Coronary artery (tissue), 2 donors: ENCODE results near the gene TGFB1.

ENCODE experiments used
- DNase-seq: peaks from one replicate; pipeline ENCODE4 v3.0.0-alpha.2; 2017; ENCODE audit warnings: low spot score
- H3K27ac ChIP-seq, 2 donors: fragments of 200-600 bp; sonication (generic); one replicate each; pipeline ENCODE4 v1.5.1; 2016 to 2019
- H3K4me3 ChIP-seq: fragments of 200-600 bp; sonication (generic); 2 replicates; pipeline ENCODE4 v1.5.1; 2016; ENCODE audit warnings: mild to moderate bottlenecking, moderate library complexity
- TF ChIP-seq, protein P1 (sequence below): fragments of 200-600 bp; sonication (generic); IDR thresholded peaks from one replicate; pipeline ENCODE4 v1.5.1; 2019; ENCODE audit warnings: antibody characterized with exemption

TGFB1 gene

DNA sequence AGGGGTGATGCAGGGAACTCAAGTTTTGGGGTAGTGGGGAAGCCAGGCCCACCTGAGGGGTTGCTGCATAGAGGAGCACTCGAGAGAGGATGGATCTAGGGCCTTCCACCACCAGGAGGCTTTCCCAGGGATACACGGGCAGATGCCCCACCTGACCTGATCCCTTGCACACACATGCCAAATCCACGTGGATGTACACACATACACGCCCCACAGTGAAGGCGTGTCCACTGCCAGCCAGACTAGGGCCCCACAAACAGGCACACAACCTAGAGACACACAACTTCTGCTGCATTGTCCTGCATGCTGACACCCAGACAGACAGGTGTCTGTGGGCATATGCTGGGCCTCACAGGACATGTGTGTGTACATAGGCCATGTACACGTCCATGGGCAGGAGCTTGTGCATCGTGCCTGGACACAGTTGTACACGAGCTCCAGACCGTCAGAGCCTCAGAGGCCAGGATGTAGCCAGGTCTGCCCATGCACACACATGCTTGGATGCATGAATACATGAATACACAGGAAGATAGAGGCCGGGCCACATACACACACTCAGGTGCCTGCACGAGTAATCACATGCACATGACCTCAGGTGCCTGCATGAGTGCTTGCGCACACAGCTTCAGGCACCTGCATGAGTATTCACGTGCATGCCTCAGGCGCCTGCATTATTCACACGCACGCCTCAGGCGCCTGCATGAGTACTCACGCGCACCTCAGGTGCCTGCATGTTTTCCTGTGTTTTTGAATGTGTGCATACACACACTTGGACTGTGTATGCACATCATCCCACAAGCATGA lies 34.8 kb downstream of the TGFB1 start:
- DNase-seq, result no peak
- TF ChIP-seq, protein P1, sequence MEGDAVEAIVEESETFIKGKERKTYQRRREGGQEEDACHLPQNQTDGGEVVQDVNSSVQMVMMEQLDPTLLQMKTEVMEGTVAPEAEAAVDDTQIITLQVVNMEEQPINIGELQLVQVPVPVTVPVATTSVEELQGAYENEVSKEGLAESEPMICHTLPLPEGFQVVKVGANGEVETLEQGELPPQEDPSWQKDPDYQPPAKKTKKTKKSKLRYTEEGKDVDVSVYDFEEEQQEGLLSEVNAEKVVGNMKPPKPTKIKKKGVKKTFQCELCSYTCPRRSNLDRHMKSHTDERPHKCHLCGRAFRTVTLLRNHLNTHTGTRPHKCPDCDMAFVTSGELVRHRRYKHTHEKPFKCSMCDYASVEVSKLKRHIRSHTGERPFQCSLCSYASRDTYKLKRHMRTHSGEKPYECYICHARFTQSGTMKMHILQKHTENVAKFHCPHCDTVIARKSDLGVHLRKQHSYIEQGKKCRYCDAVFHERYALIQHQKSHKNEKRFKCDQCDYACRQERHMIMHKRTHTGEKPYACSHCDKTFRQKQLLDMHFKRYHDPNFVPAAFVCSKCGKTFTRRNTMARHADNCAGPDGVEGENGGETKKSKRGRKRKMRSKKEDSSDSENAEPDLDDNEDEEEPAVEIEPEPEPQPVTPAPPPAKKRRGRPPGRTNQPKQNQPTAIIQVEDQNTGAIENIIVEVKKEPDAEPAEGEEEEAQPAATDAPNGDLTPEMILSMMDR, result no peak
- Histone ChIP-seq H3K27ac (no peak overlapping the region), H3K4me3 (no peak overlapping the region)

DNA sequence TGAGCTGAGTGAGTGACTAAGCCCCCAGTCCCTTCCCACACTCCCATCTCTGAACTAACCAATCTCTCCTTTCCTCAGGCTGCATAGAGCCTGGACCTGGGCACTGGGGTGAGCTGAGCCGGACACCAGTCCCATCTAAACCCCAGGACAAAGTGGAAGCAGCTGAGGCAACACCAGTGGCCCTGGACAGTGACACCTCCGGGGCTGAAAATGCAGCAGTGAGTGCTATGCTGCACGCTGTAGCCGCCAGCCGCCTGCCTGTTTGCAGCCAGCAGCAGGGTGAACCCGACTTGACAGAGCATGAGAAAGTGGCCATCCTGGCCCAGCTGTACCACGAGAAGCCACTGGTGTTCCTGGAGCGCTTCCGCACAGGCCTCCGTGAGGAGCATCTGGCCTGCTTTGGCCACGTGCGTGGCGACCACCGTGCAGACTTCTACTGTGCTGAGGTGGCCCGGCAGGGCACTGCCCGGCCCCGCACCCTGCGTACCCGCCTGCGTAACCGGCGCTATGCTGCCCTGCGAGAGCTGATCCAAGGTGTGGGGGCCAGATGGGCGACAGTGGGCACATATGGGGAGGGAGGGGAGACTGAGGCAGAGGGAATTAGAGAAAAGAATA lies 37.3 kb downstream of the TGFB1 start:
- Histone ChIP-seq H3K27ac (no peak overlapping the region), H3K4me3 (no peak overlapping the region)
- TF ChIP-seq, protein P1, result no peak
- DNase-seq, result no peak

DNA sequence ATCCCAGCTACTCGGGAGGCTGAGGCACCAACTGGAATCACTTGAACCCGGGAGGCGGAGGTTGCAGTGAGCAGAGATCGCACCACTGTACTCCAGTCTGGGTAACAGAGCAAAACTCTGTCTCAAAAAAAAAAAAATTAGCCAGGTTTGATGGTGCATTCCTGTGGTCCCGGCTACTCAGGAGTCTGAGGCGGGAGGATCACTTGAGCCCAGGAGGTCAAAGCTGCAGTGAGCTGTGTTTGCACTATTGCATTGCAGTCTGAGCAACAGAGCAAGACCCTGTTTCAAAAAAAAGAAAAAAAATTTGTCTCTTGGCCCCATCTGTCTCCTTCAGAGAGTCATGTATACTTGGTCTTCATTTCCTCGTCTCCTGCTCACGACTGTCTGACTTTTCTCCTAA lies 42.1 kb downstream of the TGFB1 start:
- TF ChIP-seq, protein P1, result no peak
- Histone ChIP-seq H3K4me3 (no peak overlapping the region), H3K27ac (no peak overlapping the region)
- DNase-seq, result no peak

DNA sequence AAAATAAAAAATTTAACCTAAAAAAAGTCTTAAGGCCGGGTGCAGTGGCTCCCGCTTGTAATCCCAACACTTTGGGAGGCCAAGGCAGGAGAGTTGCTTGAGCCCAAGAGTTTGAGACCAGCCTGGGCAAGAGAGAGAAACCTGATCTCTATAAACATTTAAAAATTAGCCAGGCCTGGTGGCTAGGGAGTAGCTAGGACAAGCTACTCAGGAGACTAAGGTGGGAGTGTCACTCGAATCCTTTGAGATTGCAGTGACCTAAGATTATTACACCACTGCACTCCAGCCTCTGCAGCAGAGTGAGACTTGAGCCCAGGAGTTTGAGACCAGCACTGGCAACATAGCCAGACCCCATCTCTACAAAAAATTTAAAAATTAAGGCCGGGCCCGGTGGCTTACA lies 42.6 kb downstream of the TGFB1 start:
- Histone ChIP-seq H3K27ac (peak overlapping the region in 1 of 2 donors; percentile 94), H3K4me3 (peak overlapping the region; percentile 81)
- TF ChIP-seq, protein P1, result no peak
- no peak for DNase-seq

DNA sequence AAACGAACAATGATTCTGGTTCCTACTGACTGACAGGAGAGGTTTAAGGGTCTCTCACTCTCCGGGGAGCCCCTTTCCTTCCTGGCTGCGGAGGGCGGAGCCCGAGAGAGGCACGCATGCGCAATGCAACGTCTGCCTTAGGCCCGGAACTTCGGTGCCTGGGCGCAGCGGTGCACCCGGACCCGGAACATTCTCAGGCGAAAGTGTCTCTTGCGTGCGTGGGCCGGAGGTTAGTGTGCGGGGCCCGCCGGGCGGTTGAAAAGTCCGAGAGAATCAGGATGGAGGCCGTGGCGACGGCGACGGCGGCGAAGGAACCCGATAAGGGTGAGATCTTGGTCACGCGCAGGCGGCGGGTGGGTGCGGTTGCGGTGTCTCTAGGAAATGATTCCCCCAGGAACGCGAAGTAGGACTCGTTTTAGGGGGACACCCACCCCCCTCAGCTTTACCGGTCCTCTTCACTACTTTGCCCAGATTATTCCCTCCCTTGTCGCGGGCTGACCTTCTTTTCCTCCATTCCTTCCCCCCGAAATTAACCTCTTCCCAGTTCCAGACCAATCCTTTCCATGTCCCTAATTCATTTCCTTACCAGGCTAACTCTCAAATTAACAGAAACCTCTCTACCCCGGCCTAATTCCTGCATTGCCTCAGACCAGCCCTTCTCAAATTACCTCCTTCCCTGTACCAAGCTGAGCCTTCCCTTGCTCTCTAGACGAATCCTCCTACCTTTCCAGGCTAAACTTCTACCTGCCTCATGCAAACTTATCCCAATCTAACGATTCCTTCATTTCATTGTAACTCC lies 43.5 kb downstream of the TGFB1 start, which contains the start of gene CCDC97:
Gene CCDC97, plus strand, starts transcription at position 140 of the 799 bp plus-strand sequence. Its CDS starts 139 bp downstream, at position 279.
- peak; percentile 91 for DNase-seq
- peak within 1 kb of the TSS; percentile 94 to 96 for H3K27ac ChIP-seq
- TF ChIP-seq, protein P1, result no peak
- peak within 1 kb of the TSS; percentile 81 for H3K4me3 ChIP-seq

DNA sequence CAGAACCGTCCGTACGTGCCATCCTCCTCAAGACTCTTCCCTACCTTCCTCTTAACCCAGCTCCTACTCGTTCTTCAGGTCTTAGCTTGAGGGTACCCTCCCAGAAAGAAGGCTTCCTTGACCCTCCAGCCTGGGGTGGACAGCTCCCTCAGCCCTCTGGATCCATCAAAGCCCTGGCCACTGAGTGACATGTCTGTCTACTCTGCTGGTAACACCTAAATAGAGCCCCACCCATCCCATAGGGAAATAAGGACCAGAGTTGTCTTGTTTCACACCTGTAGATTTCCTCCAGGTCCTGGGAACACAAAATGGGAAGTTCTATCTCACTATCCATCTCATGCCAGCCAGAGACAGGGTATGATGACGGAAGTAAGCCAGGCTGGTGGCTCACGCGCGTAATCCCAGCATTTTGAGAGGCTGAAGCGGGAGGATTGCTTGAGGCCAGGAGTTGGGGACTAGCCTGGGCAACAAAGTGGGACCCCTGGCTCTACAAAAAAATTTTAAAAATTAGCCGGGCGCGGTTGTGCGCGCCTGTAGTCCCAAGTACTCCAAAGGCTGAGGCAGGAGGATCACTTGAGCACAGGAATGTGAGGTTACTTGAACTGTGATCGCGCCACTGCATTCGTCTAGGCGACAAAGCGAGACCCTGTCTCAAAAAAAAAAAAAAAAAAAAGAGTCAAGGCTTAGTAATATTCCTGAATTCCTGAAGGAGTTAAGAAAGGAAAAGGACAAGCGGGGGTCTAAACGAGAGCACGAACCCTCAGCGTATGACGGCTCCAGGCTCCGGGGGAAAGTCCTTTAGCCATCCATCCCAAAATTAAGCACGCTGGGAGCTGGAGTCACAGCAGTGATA lies 44.3 kb downstream of the TGFB1 start:
- H3K27ac ChIP-seq, result peak overlapping the region; percentile 94 to 96
- TF ChIP-seq, protein P1, result no peak
- DNase-seq, result no peak
- peak overlapping the region; percentile 81 for H3K4me3 ChIP-seq
